Esophagus muscularis mucosa (tissue), 4 donors: ENCODE data around the gene ACE. TPM values are rescaled to one million over a fixed set of nuclear protein-coding genes. Genes with fewer than 3 reads are reported as not detected.

Experiments
- DNase-seq: peaks from one replicate; pipeline ENCODE4 v3.0.0-alpha.2; 2017; ENCODE audit errors: extremely low spot score
- H3K27ac ChIP-seq, 4 donors: fragments of 200-600 bp; sonication (generic); replicated peaks in 1 of 4; 1 replicate in 3 of 4; 2 replicates in 1 of 4; pipeline ENCODE4 v1.5.1; 2016 to 2019; ENCODE audit warnings: mild to moderate bottlenecking in 1 of 4
- H3K27me3 ChIP-seq, 4 donors: fragments of 200-600 bp; sonication (generic); one replicate each; pipeline versions ENCODE4 v1.5.1 to v1.6.0; 2016 to 2019
- H3K36me3 ChIP-seq, 4 donors: fragments of 200-600 bp; sonication (generic); one replicate each; pipeline ENCODE4 v1.5.1; 2016 to 2019
- H3K4me1 ChIP-seq, 4 donors: fragments of 200-600 bp; sonication (generic); one replicate each; pipeline ENCODE4 v1.5.1; 2016 to 2019
- H3K4me3 ChIP-seq, 4 donors: fragments of 200-600 bp; sonication (generic); 1 replicate in 2 of 4; 2 replicates in 2 of 4; pipeline ENCODE4 v1.5.1; 2016 to 2019; ENCODE audit warnings: mild to moderate bottlenecking in 4 of 4, moderate library complexity in 1 of 4
- H3K9me3 ChIP-seq, 4 donors: fragments of 200-600 bp; sonication (generic); 1 replicate in 3 of 4; 2 replicates in 1 of 4; pipeline ENCODE4 v1.5.1; 2016 to 2019
- EP300 ChIP-seq: sonication (generic); formaldehyde crosslinking; IDR thresholded peaks from one replicate; pipeline ENCODE4 v1.6.1; 2017; ENCODE audit warnings: antibody characterized with exemption
- POLR2A ChIP-seq: fragments of 450-650 bp; IDR thresholded peaks from one replicate; pipeline ENCODE4 v1.6.1; 2017; ENCODE audit warnings: antibody characterized with exemption, moderate library complexity, mild to moderate bottlenecking, low read depth
- POLR2AphosphoS5 ChIP-seq, 2 donors: sonication (generic); formaldehyde crosslinking; IDR thresholded peaks; one replicate each; pipeline ENCODE4 v1.6.1; 2017; ENCODE audit warnings: antibody characterized with exemption in 2 of 2
- WGBS: methylation state at CpG from one replicate; pipeline ENCODE4 v1.1.5; 2018; 5-methylcytosine and 5-hydroxymethylcytosine counted together
- intact Hi-C: fragments of 100-400 bp; cut with DNase I; formaldehyde crosslinking; loops from one replicate; pipeline ENCODE4 v1.15.1; 2023
- total RNA-seq, 4 donors: library from RNA; depleted of rRNA; stranded (reverse); fragments of >200 nt; gene quantifications; one replicate each; pipeline versions ENCODE4 v1.1.0 to v1.2.1, GENCODE V29; 2016
- TF ChIP-seq, protein P1 (sequence below), 3 experiments: fragments of 200-600 bp in 2 of 3; fragments of 450-650 bp in 1 of 3; sonication (generic) in 2 of 3; IDR thresholded peaks; one replicate each; pipeline ENCODE4 v1.5.1; 2017 to 2019; ENCODE audit warnings: antibody characterized with exemption in 3 of 3, mild to moderate bottlenecking in 2 of 3, moderate library complexity in 1 of 3

ACE gene
- total RNA-seq, 4 donors from 2014 or later = 2.5 to 9.6 (median 4.9) TPM

GRCh38 chr17:63546308-63547082 is 69.6 kb downstream of the ACE start:
- 90% methylated on average over 9 of the region's 9 CpGs for WGBS
- H3K27ac ChIP-seq = no peak overlapping the region
- H3K4me1 ChIP-seq = peaks cover 9 to 18% (median 15%) of the 10 kb centered on the region in 4 donors
- H3K36me3 ChIP-seq = no peaks in the 10 kb centered on the region
- no peak for TF ChIP-seq EP300
- TF ChIP-seq, protein P1, sequence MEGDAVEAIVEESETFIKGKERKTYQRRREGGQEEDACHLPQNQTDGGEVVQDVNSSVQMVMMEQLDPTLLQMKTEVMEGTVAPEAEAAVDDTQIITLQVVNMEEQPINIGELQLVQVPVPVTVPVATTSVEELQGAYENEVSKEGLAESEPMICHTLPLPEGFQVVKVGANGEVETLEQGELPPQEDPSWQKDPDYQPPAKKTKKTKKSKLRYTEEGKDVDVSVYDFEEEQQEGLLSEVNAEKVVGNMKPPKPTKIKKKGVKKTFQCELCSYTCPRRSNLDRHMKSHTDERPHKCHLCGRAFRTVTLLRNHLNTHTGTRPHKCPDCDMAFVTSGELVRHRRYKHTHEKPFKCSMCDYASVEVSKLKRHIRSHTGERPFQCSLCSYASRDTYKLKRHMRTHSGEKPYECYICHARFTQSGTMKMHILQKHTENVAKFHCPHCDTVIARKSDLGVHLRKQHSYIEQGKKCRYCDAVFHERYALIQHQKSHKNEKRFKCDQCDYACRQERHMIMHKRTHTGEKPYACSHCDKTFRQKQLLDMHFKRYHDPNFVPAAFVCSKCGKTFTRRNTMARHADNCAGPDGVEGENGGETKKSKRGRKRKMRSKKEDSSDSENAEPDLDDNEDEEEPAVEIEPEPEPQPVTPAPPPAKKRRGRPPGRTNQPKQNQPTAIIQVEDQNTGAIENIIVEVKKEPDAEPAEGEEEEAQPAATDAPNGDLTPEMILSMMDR (IDR thresholded peaks at IDR 0.05) = no peak
- no peak for TF ChIP-seq POLR2A
- no peak for TF ChIP-seq POLR2AphosphoS5 (IDR thresholded peaks at IDR 0.05)
- H3K4me3 ChIP-seq = no peak overlapping the region
- H3K27me3 ChIP-seq = no peaks in the 10 kb centered on the region
- no peak for DNase-seq
- H3K9me3 ChIP-seq = no peaks in the 10 kb centered on the region
- intact Hi-C loops = loop anchor here (5.0 kb wide), 1 partner anchor 99 kb away; the partner anchor contains the start of gene CYB561

- no peak for TF ChIP-seq POLR2A
- TF ChIP-seq EP300 = no peak
- TF ChIP-seq, protein P1 (IDR thresholded peaks at IDR 0.05) = no peak
- TF ChIP-seq POLR2AphosphoS5 (IDR thresholded peaks at IDR 0.05) = no peak
- H3K4me3 ChIP-seq = no peak overlapping the region
- H3K36me3 ChIP-seq = no peaks in the 10 kb centered on the region
- intact Hi-C loops = loop anchor here (5.0 kb wide), 1 partner anchor 100 kb away; the partner anchor contains the start of gene CYB561
- no peak for DNase-seq
- no peaks in the 10 kb centered on the region for H3K9me3 ChIP-seq
- H3K27me3 ChIP-seq = no peaks in the 10 kb centered on the region
- H3K27ac ChIP-seq = no peak overlapping the region
- H3K4me1 ChIP-seq = peaks cover 13 to 24% (median 21%) of the 10 kb centered on the region in 4 donors
- WGBS = 68% methylated on average over 5 of the region's 5 CpGs
Observed at GRCh38 chr17:63547083-63547523, 70.2 kb downstream of the ACE start.

Other genes starting within 250 kb of the ACE start
- 10 to 100 TPM in 3 of 4 donors, 1 to 10 TPM in 1; 8.8 to 17.0 (median 13.2) TPM for gene CYB561, start 30.8 kb upstream of the ACE start, total RNA-seq
- not detected for gene KCNH6, start 46.3 kb downstream of the ACE start, total RNA-seq
- 10 to 100 TPM; 24.9 to 45.2 (median 34.2) TPM for gene DCAF7, start 73.4 kb downstream of the ACE start, total RNA-seq
- 10 to 100 TPM in 3 of 4 donors, 1 to 10 TPM in 1; 9.4 to 35.0 (median 14.8) TPM for gene TACO1, start 123.8 kb downstream of the ACE start, total RNA-seq
- gene MAP3K3, start 145.4 kb downstream of the ACE start, total RNA-seq = 100 to 1,000 TPM in 1 of 4 donors, 10 to 100 TPM in 3; 67.7 to 132 (median 86.6) TPM
- gene LIMD2, start 223.1 kb downstream of the ACE start, total RNA-seq = 10 to 100 TPM in 2 of 4 donors, 1 to 10 TPM in 2; 3.1 to 14.9 (median 8.0) TPM